ENCODE data around the gene ULK3.
A peak's percentile ranks its signal among the peaks of the same experiment; 100 is the strongest.
"Not testable (repeated sequence)": the region's sequence is repeated elsewhere in the genome, so short reads cannot be mapped to it uniquely, and the experiment has no call there.

Gene ULK3
- total RNA-seq = 69.9 to 117 (median 92.0) reads per million in 3 experiments

GRCh38 chr15:74842581-74843444 lies at the start of gene ULK3:
Gene ULK3, minus strand, starts transcription at chr15:74843156. Its CDS starts 51 bp downstream, at chr15:74843105.
- DNase-seq = peak; percentile 92

GRCh38 chr15:74892313-74892712 lies 49.4 kb upstream of the ULK3 start:
- DNase-seq = no peak

- no peak for DNase-seq
These were observed 48.5 kb upstream of the ULK3 start for GRCh38 chr15:74891469-74891868.

GRCh38 chr15:74890665-74890960 lies 47.7 kb upstream of the ULK3 start:
- no peak for DNase-seq

GRCh38 chr15:74889883-74890664 lies 47.1 kb upstream of the ULK3 start, which contains the start of gene MPI:
Gene MPI, plus strand, starts transcription at chr15:74890042. Its CDS starts 32 bp downstream, at chr15:74890074.
- peak; percentile 79 for DNase-seq

- DNase-seq = no peak
These were observed 46.5 kb upstream of the ULK3 start for GRCh38 chr15:74889390-74889882.

- no peak for DNase-seq
These were observed 45.8 kb upstream of the ULK3 start for GRCh38 chr15:74888716-74889115.

- DNase-seq = not testable (repeated sequence)
These were observed 44.7 kb upstream of the ULK3 start for GRCh38 chr15:74887537-74888193.

GRCh38 chr15:74885461-74885860 lies 42.5 kb upstream of the ULK3 start:
- no peak for DNase-seq

GRCh38 chr15:74884428-74885223 lies 41.7 kb upstream of the ULK3 start:
- DNase-seq = no peak

- no peak for DNase-seq
These were observed 39.6 kb upstream of the ULK3 start for GRCh38 chr15:74882528-74882927.

GRCh38 chr15:74878273-74878672 lies 35.3 kb upstream of the ULK3 start:
- DNase-seq = no peak

GRCh38 chr15:74873756-74874424 lies 30.9 kb upstream of the ULK3 start:
- DNase-seq = no peak

- peak; percentile 90 for DNase-seq
These were observed 30.2 kb upstream of the ULK3 start, which contains the start of gene SCAMP2 for GRCh38 chr15:74873036-74873755. Gene SCAMP2, minus strand, starts transcription at chr15:74873365. Its CDS starts 110 bp downstream, at chr15:74873255.

- no peak for DNase-seq
These were observed 29.7 kb upstream of the ULK3 start for GRCh38 chr15:74872702-74873035.

- DNase-seq = no peak
These were observed 27.7 kb upstream of the ULK3 start for GRCh38 chr15:74870436-74871215.

- no peak for DNase-seq
These were observed 26.9 kb upstream of the ULK3 start for GRCh38 chr15:74869726-74870407.

GRCh38 chr15:74869372-74869725 lies 26.4 kb upstream of the ULK3 start:
- no peak for DNase-seq

GRCh38 chr15:74868059-74868458 lies 25.1 kb upstream of the ULK3 start:
- DNase-seq = no peak
